Gastrocnemius medialis (tissue), 4 donors: Measurements from ENCODE around the gene PSPH. TPM values are rescaled to one million over a fixed set of nuclear protein-coding genes. Genes with fewer than 3 reads are reported as not detected.

Source experiments
- ATAC-seq, 2 donors: fragments of 150-250 bp; one replicate each; pipeline ENCODE4 v1.9.1; 2016
- DNase-seq, 2 donors: peaks; one replicate each; pipeline ENCODE4 v3.0.0-alpha.2; 2019
- H3K27ac ChIP-seq, 4 donors: fragments of 200-600 bp; sonication (generic); 1 replicate in 1 of 4; 2 replicates in 3 of 4; pipeline ENCODE4 v1.5.1; 2016 to 2018; ENCODE audit warnings: mild to moderate bottlenecking in 2 of 4, moderate library complexity in 1 of 4
- H3K27me3 ChIP-seq, 3 donors: fragments of 200-600 bp; sonication (generic) in 2 of 3; 1 replicate in 1 of 3; 2 replicates in 2 of 3; pipeline versions ENCODE4 v1.5.1 to v1.6.0; 2016 to 2019; ENCODE audit warnings: mild to moderate bottlenecking in 1 of 3, moderate library complexity in 1 of 3
- H3K36me3 ChIP-seq, 2 donors: fragments of 200-600 bp; sonication (generic) in 1 of 2; one replicate each; pipeline ENCODE4 v1.5.1; 2017 to 2018
- H3K4me1 ChIP-seq, 2 donors: fragments of 200-600 bp; sonication (generic) in 1 of 2; one replicate each; pipeline ENCODE4 v1.5.1; 2016 to 2017; ENCODE audit warnings: mild to moderate bottlenecking in 2 of 2
- H3K4me3 ChIP-seq, 4 donors: fragments of 200-600 bp; sonication (generic) in 3 of 4; 1 replicate in 1 of 4; 2 replicates in 3 of 4; pipeline ENCODE4 v1.5.1; 2016 to 2019; ENCODE audit warnings: mild to moderate bottlenecking in 2 of 4
- H3K9me3 ChIP-seq, 3 donors: fragments of 200-600 bp; sonication (generic) in 2 of 3; 1 replicate in 1 of 3; 2 replicates in 2 of 3; pipeline ENCODE4 v1.5.1; 2016 to 2019
- CTCF ChIP-seq, 5 experiments: fragments of 450-650 bp in 3 of 5; fragments of 200-600 bp in 2 of 5; sonication (generic) in 2 of 5; IDR thresholded peaks in 4 of 5; conservative IDR thresholded peaks in 1 of 5; 1 replicate in 4 of 5; 2 replicates in 1 of 5; pipeline ENCODE4 v1.5.1; 2016 to 2019; ENCODE audit warnings: antibody characterized with exemption in 5 of 5, mild to moderate bottlenecking in 3 of 5, moderate library complexity in 3 of 5
- POLR2A ChIP-seq, 2 donors: fragments of 450-650 bp; IDR thresholded peaks; one replicate each; pipeline ENCODE4 v1.6.1; 2017; ENCODE audit warnings: antibody characterized with exemption in 2 of 2, mild to moderate bottlenecking in 2 of 2, moderate library complexity in 2 of 2
- in situ Hi-C, 4 donors: fragments of 200-750 bp; cut with MboI; loops; one replicate each; pipeline versions ENCODE4 v1.15.0 to v1.8.0; 2017; ENCODE audit warnings: low sequenced_read_pairs in 4 of 4
- intact Hi-C: fragments of 100-400 bp; cut with DNase I; formaldehyde crosslinking; loops from one replicate; pipeline ENCODE4 v1.15.1; 2023; ENCODE audit warnings: low total_unique reads
- total RNA-seq, 4 donors: library from RNA; depleted of rRNA; stranded (reverse); fragments of >200 nt; gene quantifications; one replicate each; pipeline versions ENCODE4 v1.1.0 to v1.2.3, GENCODE V29; 2016

Gene PSPH
- total RNA-seq, 4 donors from 2014 or later: 2.1 to 4.7 (median 3.9) TPM

GRCh38 chr7:56009695-56010094, 41.5 kb downstream of the PSPH start:
- DNase-seq (peak in 1 of 2 donors; percentile 50), ATAC-seq (peak in 1 of 2 donors; percentile 63)
- intact Hi-C loops (no loop called here), in situ Hi-C loops (loop anchor here in 2 of 4 donors (5.0 to 10.0 kb wide), 2 partner anchors 63 to 65 kb away; no protein-coding TSS in a partner anchor)
- H3K4me3 ChIP-seq: no peak overlapping the region
- H3K27me3 ChIP-seq: no peaks in the 10 kb centered on the region
- H3K36me3 ChIP-seq: peaks cover 0 to 5% of the 10 kb centered on the region in 2 donors
- no peaks in the 10 kb centered on the region for H3K9me3 ChIP-seq
- H3K4me1 ChIP-seq: no peaks in the 10 kb centered on the region
- no peak overlapping the region for H3K27ac ChIP-seq
- TF ChIP-seq POLR2A (IDR thresholded peaks at IDR 0.05) (no peak), CTCF (IDR thresholded peaks at IDR 0.05 in 4 of 5, conservative IDR thresholded peaks at IDR 0.05 in 1 of 5) (no peak)

GRCh38 chr7:56007891-56008290, 43.4 kb downstream of the PSPH start:
- no peaks in the 10 kb centered on the region for H3K27me3 ChIP-seq
- no peak for TF ChIP-seq CTCF (IDR thresholded peaks at IDR 0.05 in 4 of 5, conservative IDR thresholded peaks at IDR 0.05 in 1 of 5)
- no peak for TF ChIP-seq POLR2A (IDR thresholded peaks at IDR 0.05)
- no peaks in the 10 kb centered on the region for H3K36me3 ChIP-seq
- ATAC-seq (no peak), DNase-seq (no peak)
- no peak overlapping the region for H3K27ac ChIP-seq
- H3K4me3 ChIP-seq: no peak overlapping the region
- H3K4me1 ChIP-seq: no peaks in the 10 kb centered on the region
- intact Hi-C loops (no loop called here), in situ Hi-C loops (loop anchor here in 2 of 4 donors (5.0 to 10.0 kb wide), 2 partner anchors 64 to 67 kb away; no protein-coding TSS in a partner anchor)
- H3K9me3 ChIP-seq: no peaks in the 10 kb centered on the region

GRCh38 chr7:56007167-56007652, 44.0 kb downstream of the PSPH start:
- ATAC-seq (no peak), DNase-seq (no peak)
- Histone ChIP-seq H3K4me3 (no peak overlapping the region), H3K27ac (no peak overlapping the region), H3K9me3 (no peaks in the 10 kb centered on the region), H3K4me1 (no peaks in the 10 kb centered on the region), H3K27me3 (no peaks in the 10 kb centered on the region), H3K36me3 (no peaks in the 10 kb centered on the region)
- TF ChIP-seq CTCF (IDR thresholded peaks at IDR 0.05 in 4 of 5, conservative IDR thresholded peaks at IDR 0.05 in 1 of 5): no peak
- TF ChIP-seq POLR2A (IDR thresholded peaks at IDR 0.05): no peak
- in situ Hi-C loops: loop anchor here in 2 of 4 donors (5.0 to 10.0 kb wide), 2 partner anchors 65 to 68 kb away; no protein-coding TSS in a partner anchor
- intact Hi-C loops: no loop called here

GRCh38 chr7:56003749-56004148, 47.5 kb downstream of the PSPH start:
- in situ Hi-C loops: loop anchor here in 1 of 4 donors (10.0 kb wide), 1 partner anchor 71 kb away; no protein-coding TSS in a partner anchor
- Histone ChIP-seq H3K4me1 (no peaks in the 10 kb centered on the region), H3K27me3 (no peaks in the 10 kb centered on the region), H3K36me3 (peaks cover 0 to 13% of the 10 kb centered on the region in 2 donors), H3K27ac (no peak overlapping the region), H3K4me3 (no peak overlapping the region), H3K9me3 (no peaks in the 10 kb centered on the region)
- DNase-seq: no peak
- TF ChIP-seq CTCF (IDR thresholded peaks at IDR 0.05 in 4 of 5, conservative IDR thresholded peaks at IDR 0.05 in 1 of 5): no peak
- TF ChIP-seq POLR2A (IDR thresholded peaks at IDR 0.05): no peak
- no peak for ATAC-seq
- intact Hi-C loops: loop anchor here (1.0 kb wide), 1 partner anchor 71 kb away; no protein-coding TSS in a partner anchor
